Measurements from ENCODE around the gene ROCK2. TPM values are rescaled to one million over a fixed set of nuclear protein-coding genes. Genes with fewer than 3 reads are reported as not detected.
A peak's percentile ranks its signal among the peaks of the same experiment; 100 is the strongest.

Gene ROCK2
- total and polyA plus RNA-seq, 9 of the 15 experiments (the other 6 are each of a cell fraction or from before 2014, with no cell fraction given) = 4.9 to 30.6 (median 14.3) TPM

GRCh38 chr2:11154923-11155380 is 189.5 kb downstream of the ROCK2 start (continued):
- TF ChIP-seq HOXB6 (CRISPR knock-in tag; IDR thresholded peaks at IDR 0.05; ENCODE audit: borderline replicate concordance) (no peak), ZNF444 (CRISPR knock-in tag; IDR thresholded peaks at IDR 0.05) (no peak), E2F8 (IDR thresholded peaks at IDR 0.05; ENCODE audit: low read depth, partially characterized antibody) (no peak), TAF1 (IDR thresholded peaks at IDR 0.05; ENCODE audit: control insufficient read depth, extremely low read depth, insufficient read depth, low read length, severe bottlenecking) (peak; percentile 61), HDAC2 (IDR thresholded peaks at IDR 0.05) (no peak), SNRNP70 (optimal IDR thresholded peaks at IDR 0.05; ENCODE audit: low read depth, low read length) (no peak), ZNF384 (IDR thresholded peaks at IDR 0.05; ENCODE audit: low read depth, low read length) (no peak), SNAPC5 (CRISPR knock-in tag; IDR thresholded peaks at IDR 0.05) (no peak), ZNF780A (CRISPR knock-in tag; IDR thresholded peaks at IDR 0.05) (no peak), ARID1B (IDR thresholded peaks at IDR 0.05) (no peak), ZNF398 (CRISPR knock-in tag; IDR thresholded peaks at IDR 0.05) (no peak), ZNF696 (CRISPR knock-in tag; conservative IDR thresholded peaks at IDR 0.05) (no peak), SRF (CRISPR knock-in tag; IDR thresholded peaks at IDR 0.05) (peak in 1 of 2 experiments; percentile 47; a peak in 1 of 4 replicates), MXI1 (IDR thresholded peaks at IDR 0.05; ENCODE audit: low read depth, low read length) (no peak), NCOR1 (IDR thresholded peaks at IDR 0.05) (no peak), KLF16 (IDR thresholded peaks at IDR 0.05) (no peak), HMGN3 (IDR thresholded peaks at IDR 0.05; ENCODE audit: borderline replicate concordance, extremely low read depth, insufficient read length, low read depth, low read length) (peak; percentile 14), THRB (CRISPR knock-in tag; conservative IDR thresholded peaks at IDR 0.05) (no peak), MIER1 (IDR thresholded peaks at IDR 0.05; ENCODE audit: low read depth) (no peak), GMEB1 (CRISPR knock-in tag; IDR thresholded peaks at IDR 0.05) (no peak), DDX20 (tag; IDR thresholded peaks at IDR 0.05; ENCODE audit: low read depth) (no peak), BHLHE40 (IDR thresholded peaks at IDR 0.05; ENCODE audit: low read length) (no peak), RB1 (IDR thresholded peaks at IDR 0.05; ENCODE audit: low read depth) (peak; percentile 32; the same call in 1 of the 2 replicates)
